NCI-H226 (cell line): Measurements from ENCODE around the gene TLNRD1.

ENCODE experiments used
- DNase-seq: peaks from one replicate; pipeline ENCODE4 v3.0.0-alpha.2; 2015

TLNRD1 gene

GRCh38 chr15:81002331-81003096, 1.8 kb downstream of the TLNRD1 start:
- no peak for DNase-seq

GRCh38 chr15:81003097-81003350, 2.3 kb downstream of the TLNRD1 start:
- no peak for DNase-seq

- no peak for DNase-seq
Measured at GRCh38 chr15:81006124-81006523, 5.4 kb downstream of the TLNRD1 start.

- no peak for DNase-seq
Measured at GRCh38 chr15:81007428-81008064, 6.8 kb downstream of the TLNRD1 start.

- DNase-seq = peak; percentile 15
Measured at GRCh38 chr15:81008312-81008711, 7.6 kb downstream of the TLNRD1 start.

- no peak for DNase-seq
Measured at GRCh38 chr15:81010086-81010485, 9.4 kb downstream of the TLNRD1 start.

GRCh38 chr15:81011593-81011992, 10.9 kb downstream of the TLNRD1 start:
- no peak for DNase-seq

- no peak for DNase-seq
Measured at GRCh38 chr15:81012588-81012987, 11.9 kb downstream of the TLNRD1 start.

GRCh38 chr15:81013396-81013929, 12.7 kb downstream of the TLNRD1 start:
- DNase-seq = no peak

- DNase-seq = no peak
Measured at GRCh38 chr15:81014446-81015093, 13.8 kb downstream of the TLNRD1 start.

- DNase-seq = no peak
Measured at GRCh38 chr15:81015621-81016488, 15.1 kb downstream of the TLNRD1 start.

- DNase-seq = no peak
Measured at GRCh38 chr15:81016489-81017068, 15.9 kb downstream of the TLNRD1 start.

- no peak for DNase-seq
Measured at GRCh38 chr15:81018197-81018596, 17.5 kb downstream of the TLNRD1 start.

GRCh38 chr15:81021321-81021720, 20.6 kb downstream of the TLNRD1 start:
- no peak for DNase-seq

GRCh38 chr15:81023483-81024264, 23.0 kb downstream of the TLNRD1 start:
- no peak for DNase-seq

GRCh38 chr15:81024265-81024872, 23.6 kb downstream of the TLNRD1 start:
- DNase-seq = no peak

GRCh38 chr15:81024936-81025335, 24.2 kb downstream of the TLNRD1 start:
- no peak for DNase-seq

- no peak for DNase-seq
Measured at GRCh38 chr15:81025721-81026370, 25.1 kb downstream of the TLNRD1 start.

GRCh38 chr15:81026836-81027599, 26.3 kb downstream of the TLNRD1 start:
- peak; percentile 97 for DNase-seq
